CD4-positive, alpha-beta T cell treated with Interleukin-4 for 1 hour (primary cell): ENCODE measurements around the gene COL1A1.
A peak's percentile ranks its signal among the peaks of the same experiment; 100 is the strongest.

Experiments
- DNase-seq, 2 donors: peaks; one replicate each; pipeline ENCODE4 v3.0.0-alpha.2; 2020 to 2022

The COL1A1 gene

DNA sequence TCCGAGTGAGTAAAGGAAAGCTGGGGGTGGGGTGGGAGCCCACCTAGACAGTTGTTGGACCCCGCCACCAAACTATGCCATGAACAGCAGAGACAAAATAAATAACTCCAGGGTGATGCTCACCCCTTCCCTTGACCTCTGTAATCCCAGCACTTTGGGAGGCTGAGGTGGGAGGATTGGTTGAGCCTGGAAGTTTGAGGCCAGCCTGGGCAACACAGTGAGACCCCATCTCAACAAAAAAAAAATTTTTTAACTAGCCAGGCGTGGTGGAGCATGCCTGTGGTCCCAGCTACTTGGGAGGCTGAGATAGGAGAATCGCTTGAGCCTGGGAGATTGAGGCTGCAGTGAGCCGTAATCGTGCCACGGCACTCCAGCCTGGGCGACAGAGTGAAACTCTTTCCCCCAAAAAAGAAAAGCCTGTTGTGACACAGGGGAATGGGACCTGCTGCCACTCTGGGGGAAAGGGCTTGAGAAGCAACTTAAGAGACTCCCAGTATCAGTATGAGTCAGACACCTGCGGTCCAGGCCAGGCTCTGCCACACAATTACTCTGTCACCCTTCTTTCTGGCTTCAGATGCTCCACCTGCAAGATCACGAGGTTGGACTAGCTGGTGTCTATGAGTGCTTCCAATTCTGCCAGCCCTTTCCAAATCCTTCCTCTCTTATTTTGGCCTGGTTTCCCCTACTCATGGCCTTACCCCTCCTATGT, 30.6 kb downstream of the COL1A1 start:
- DNase-seq: no peak

DNA sequence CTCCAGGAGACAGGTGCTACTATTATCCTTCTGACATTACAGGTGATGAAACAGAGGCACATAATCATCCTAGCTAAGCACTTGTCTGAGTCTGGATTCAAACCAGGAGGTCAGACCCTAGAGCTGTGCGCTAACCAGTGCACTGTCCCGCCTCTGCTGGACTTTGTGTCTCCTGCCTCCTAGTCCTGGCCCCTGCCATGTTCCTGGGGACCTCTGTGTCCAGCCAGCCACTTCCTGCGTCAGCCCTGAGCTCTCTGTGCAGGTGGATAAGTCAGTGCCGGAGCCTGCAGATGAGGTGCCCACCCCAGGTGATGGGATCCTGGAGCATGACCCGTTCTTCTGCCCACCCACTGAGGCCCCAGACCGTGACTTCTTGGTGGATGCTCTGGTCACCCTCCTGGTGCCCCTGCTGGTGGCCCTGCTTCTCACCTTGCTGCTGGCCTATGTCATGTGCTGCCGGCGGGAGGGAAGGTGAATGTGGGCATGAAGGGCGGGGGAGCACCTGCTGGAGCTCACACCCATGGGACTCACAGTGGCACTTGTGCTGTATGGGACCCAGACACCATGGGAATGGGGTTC, 31.5 kb downstream of the COL1A1 start:
- no peak for DNase-seq

- DNase-seq: peak; percentile 77 to 84
Measured at GRCh38 chr17:50169121-50169764, 32.2 kb downstream of the COL1A1 start.

- DNase-seq: no peak
Measured at GRCh38 chr17:50168319-50168718, 33.1 kb downstream of the COL1A1 start.

GRCh38 chr17:50167371-50167770, 34.1 kb downstream of the COL1A1 start:
- DNase-seq: no peak

- DNase-seq: no peak
Measured at GRCh38 chr17:50166518-50167181, 34.8 kb downstream of the COL1A1 start.

GRCh38 chr17:50165867-50166517, 35.4 kb downstream of the COL1A1 start, which contains the start of gene SGCA:
Gene SGCA (plus strand): TSS chr17:50166005. CDS start chr17:50166041, 36 bp downstream.
- no peak for DNase-seq

DNA sequence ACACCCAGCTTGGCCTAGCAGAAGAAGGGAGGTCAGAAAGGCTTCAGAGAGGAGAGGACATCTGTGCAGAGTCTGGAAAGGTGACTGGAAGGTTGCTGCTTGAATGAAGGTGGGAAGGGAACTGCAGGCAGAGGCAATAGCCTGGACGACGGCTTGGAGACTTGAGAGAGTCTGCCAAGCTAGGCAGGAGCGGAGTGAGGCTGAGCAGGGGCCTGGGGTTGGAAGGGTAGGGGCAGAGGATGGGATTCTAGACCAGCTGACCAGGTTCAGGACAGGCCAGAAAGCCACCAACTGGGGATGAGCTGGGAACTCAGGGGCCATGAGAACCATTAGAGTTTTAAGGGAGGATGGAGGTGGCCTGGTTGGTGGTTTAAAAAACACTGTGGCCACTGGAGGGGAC, 36.0 kb downstream of the COL1A1 start:
- DNase-seq: no peak

DNA sequence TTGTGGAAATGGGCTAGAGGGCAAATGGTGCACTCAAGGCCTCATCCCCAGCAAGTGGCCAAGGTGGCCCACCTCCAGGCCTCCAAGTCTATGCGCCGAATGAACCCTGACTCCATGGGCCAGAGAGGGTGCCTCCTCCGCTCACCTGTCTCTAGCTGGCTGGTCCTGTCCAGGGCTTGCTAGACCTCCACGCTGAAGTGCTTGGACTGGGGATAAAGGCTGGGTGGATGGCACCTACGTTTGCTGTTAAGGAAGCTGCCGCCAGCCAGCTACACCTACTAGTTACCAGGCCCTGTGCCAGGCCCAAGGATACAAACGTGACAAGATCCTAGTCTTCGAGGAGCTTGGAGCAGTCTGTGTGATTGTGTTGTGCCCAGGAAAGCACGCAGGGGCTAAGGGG, 36.4 kb downstream of the COL1A1 start:
- DNase-seq: no peak

- DNase-seq: no peak
Measured at GRCh38 chr17:50164697-50164988, 36.8 kb downstream of the COL1A1 start.

- DNase-seq: peak in 1 of 2 donors; percentile 59
Measured at GRCh38 chr17:50163843-50164696, 37.4 kb downstream of the COL1A1 start.

DNA sequence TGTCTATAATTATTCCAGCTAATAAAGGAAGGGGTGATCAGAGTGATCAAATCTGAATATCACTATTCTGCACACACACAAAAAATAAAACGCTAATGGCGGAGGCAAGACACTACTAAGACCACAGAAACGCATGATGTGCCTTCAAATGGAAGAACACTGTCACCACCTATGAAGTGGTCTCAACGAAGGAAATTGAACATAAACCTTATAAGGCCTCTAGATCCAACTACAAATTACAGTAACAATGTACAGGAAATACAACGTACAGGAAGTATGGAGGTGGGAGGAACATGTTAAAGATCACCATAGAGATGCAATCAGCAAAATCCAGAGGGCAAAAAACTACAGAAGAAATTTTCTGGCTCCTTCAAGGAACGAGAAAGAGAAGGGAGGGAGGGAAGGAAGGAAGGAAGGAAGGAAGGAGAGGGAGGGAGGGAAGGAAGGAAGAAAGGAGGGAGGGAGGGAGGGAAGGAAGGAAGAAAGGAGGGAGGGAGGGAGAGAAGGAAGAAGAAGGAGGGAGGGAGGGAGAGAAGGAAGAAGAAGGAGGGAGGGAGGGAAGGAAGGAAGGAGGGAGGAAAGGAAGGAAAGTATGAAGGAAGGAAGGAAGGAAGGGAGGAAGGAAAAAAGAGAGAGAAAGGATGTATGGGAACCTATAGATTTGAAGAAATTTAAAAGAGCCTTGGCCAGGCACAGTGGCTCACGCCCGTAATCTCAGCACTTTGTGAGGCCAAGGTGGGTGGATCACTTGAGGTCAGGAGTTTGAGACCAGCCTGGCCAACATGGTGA, 38.8 kb downstream of the COL1A1 start:
- no peak for DNase-seq

DNA sequence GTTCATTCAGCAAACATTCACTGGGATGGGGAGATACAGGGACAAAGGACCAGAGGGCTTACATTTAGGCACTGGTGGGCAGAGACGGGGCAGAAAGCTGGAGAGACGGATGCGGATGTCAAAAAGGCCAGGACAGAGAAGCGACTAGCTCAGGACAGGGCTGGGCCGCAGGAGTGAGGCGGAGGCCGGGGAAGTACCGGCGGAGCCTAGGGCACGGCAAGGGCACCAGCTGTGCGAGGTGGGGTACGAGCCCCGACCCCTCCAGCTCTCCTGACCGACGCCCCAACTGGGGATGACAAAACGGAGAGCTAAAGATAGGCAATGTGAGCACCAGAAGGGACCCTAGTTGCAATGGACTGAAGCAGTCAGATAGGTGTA, 39.5 kb downstream of the COL1A1 start:
- DNase-seq: no peak

GRCh38 chr17:50161023-50161910, 40.2 kb downstream of the COL1A1 start:
- peak; percentile 93 to 96 for DNase-seq

DNA sequence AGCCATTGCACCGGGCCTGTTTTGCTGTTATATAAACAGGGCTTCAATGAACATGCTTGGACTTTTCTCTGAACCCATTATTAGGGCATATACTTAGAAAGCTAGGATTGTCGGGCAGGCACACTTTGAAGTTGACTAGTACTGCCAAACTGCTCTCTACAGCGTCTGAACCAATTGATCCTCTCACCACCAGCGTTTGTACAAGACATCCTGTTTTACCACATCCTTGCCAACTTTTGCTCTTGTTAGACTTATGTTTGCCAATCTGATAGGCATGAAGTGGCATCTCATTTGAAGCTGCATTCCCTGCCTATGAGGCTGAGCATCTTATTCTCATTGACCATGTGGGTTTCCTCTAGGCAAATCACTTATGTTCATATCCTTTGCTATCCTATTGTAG, 43.5 kb downstream of the COL1A1 start:
- DNase-seq: peak in 1 of 2 donors; percentile 35

GRCh38 chr17:50155115-50155819, 46.2 kb downstream of the COL1A1 start:
- DNase-seq: no peak

- DNase-seq: no peak
Measured at GRCh38 chr17:50154604-50155003, 46.8 kb downstream of the COL1A1 start.

GRCh38 chr17:50153650-50154575, 47.5 kb downstream of the COL1A1 start:
- no peak for DNase-seq

DNA sequence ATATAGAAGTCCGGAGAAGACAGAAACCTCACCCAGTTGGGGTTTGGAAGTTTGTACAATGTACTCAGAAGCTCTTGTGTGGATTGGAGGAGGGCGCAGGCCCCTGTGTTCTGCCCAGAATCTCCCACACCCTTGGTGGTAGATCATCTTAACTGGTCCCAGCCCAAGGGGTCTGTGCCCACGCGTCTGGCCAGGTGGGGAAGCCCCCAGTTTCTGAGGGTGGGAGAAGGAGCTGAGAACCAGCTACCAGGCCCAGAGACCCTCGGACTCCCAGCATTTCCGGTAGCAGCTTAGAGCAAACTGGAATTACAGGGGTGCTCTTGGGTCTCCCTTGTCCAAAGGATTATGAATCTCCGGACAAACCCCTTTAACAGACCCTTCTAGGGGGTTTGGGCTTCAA, 48.7 kb downstream of the COL1A1 start:
- DNase-seq: no peak
